AG10803 (cell line): Measurements from ENCODE around the gene DTX3.

Experiments used
- DNase-seq: peaks from one replicate; pipeline ENCODE4 v3.0.0; 2010; ENCODE audit warnings: low read depth
- H3K4me3 ChIP-seq: 2 replicates; pipeline ENCODE4 v1.5.1; 2011; ENCODE audit warnings: mild to moderate bottlenecking, low read length, control low read depth
- CTCF ChIP-seq: conservative IDR thresholded peaks from 2 replicates; pipeline ENCODE4 v1.5.1; 2011; ENCODE audit warnings: mild to moderate bottlenecking, low read length, control low read depth, inconsistent platforms

DTX3 gene

GRCh38 chr12:57590479-57590863, 14.2 kb upstream of the DTX3 start:
- H3K4me3 ChIP-seq: peak overlapping the region; percentile 84
- DNase-seq: no peak
- TF ChIP-seq CTCF: no peak

GRCh38 chr12:57590864-57591781, 13.5 kb upstream of the DTX3 start, which contains the start of gene PIP4K2C:
Gene PIP4K2C (plus strand): TSS chr12:57591192. CDS start chr12:57591290, 98 bp downstream.
- H3K4me3 ChIP-seq: peak within 1 kb of the TSS; percentile 84
- DNase-seq: peak; percentile 29
- TF ChIP-seq CTCF: no peak

- H3K4me3 ChIP-seq: peak overlapping the region; percentile 84
- TF ChIP-seq CTCF: no peak
- DNase-seq: no peak
Observed at GRCh38 chr12:57591782-57592325, 12.8 kb upstream of the DTX3 start.

- no peak overlapping the region for H3K4me3 ChIP-seq
- DNase-seq: peak; percentile 14
- no peak for TF ChIP-seq CTCF
Observed at GRCh38 chr12:57592551-57593165, 12.0 kb upstream of the DTX3 start.

GRCh38 chr12:57593187-57593586, 11.4 kb upstream of the DTX3 start:
- DNase-seq: no peak
- H3K4me3 ChIP-seq: no peak overlapping the region
- TF ChIP-seq CTCF: no peak

- DNase-seq: no peak
- no peak for TF ChIP-seq CTCF
- no peak overlapping the region for H3K4me3 ChIP-seq
Observed at GRCh38 chr12:57600395-57600794, 4.2 kb upstream of the DTX3 start.
